Activated T-cell treated with anti-CD3 and anti-CD28 coated beads, Interleukin-2, amount 50 U/mL, for 1 hour (primary cell): ENCODE data around the gene ADARB2.
A peak's percentile ranks its signal among the peaks of the same experiment; 100 is the strongest.

Experiments used
- DNase-seq: peaks from one replicate; pipeline ENCODE4 v3.0.0-alpha.2; 2020

The ADARB2 gene

DNA sequence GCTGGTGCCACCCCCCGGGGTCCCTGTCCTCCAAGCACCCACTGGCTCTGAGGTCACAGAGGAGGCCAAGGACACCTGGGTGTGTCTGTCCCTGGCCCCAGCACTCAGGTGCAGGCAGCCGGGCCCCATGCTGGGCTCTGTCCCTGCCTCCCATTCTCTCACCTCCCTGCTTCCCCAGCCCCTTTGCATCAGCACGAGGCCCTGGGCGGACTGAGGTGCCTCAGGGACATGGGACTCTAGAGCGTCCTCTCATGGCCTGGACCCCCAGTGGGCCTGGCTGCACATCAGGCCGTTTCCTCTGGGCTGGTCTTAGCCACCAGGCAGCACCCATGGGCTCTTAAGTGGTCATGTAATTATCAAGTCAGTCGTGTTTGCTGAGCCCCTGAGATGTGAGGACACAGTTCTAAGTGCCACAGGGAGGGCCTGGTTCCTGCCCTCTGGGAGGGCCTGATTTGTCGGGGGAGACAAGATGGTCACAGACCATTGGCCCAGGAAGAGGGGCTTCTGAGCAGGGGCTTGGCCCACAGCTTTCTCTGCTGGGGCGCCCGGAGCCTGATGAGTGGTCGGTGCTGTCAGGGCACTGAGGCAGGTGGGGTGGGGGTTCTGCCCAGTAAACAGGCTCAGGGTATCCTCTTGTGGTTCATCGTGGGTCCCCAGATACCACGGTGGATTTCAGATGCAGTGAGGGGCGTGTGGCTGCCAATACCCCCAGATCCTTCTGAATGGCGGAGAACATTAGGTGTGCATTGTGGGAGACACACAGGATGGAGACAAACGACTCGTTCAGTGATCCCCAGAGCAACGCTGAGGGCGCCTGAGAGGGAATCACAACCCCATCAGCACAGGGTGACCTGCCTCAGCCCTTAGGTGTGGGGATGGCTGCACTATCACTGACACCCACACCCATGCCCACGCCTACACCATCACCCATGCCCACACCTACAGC, 528.7 kb downstream of the ADARB2 start:
- no peak for DNase-seq

DNA sequence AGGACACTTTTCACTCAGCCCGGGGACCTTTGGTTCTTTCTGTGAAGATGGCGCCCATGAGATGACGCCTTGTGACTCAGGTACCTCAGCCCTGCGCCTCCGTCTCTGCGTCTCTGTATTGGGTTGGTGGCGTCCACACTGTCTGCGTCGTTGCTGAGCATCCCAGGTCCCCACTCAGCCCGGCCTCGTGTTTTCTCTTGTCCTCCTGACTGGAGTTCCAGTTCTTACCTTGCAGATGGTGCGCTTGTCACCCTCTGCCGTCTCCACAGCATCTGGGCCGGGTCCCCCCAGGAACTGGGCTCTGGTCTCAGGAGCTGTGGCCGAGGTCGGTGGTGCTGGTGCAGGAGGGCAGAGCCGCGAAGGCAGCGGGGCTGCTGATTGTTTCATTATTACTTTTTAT, 530.7 kb downstream of the ADARB2 start:
- DNase-seq = peak; percentile 14

DNA sequence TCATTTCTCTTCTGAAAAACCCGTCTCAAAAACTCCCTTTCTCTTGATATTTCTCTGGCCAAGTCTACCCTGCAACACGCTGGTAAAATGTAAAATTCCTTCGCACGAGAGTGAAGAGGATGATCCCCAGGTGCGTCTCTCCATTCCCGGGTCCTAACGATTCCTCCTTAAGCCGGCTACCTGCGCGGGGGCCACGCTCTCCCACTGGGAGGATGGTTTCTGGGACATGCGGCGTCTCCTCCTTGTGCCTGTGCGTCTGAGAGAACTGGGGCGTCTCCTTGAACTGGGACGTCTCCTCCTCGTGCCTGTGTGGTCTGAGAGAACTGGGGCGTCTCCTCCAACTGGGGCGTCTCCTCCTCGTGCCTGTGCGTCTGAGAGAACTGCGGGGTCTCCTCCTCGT, 531.2 kb downstream of the ADARB2 start:
- DNase-seq = no peak

DNA sequence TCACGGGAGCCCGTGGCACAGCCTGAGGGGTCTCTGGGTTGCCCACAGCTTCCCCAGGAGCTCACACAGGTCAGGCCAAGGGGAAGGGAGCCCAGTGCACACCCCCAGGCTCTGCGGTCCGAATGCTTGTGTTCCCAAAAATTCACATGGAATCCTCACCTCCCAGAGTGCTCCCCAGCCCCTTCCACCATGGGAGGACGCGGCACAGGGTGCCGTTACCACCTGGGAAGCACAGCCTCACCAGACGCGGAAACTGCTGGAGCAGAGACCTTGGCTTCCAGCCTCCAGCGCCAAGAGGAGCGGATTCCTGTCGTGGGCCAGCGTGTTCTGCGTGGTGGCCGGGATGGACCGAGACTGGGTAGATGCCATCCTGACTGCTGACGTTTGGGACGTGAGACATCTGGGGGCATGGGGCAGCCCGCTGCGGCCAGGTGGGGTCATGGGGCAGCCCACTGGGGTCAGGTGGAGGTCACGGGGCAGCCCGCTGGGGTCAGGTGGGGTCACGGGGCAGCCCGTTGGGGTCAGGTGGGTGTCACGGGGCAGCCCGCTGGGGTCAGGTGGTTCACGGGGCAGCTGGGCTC, 531.8 kb downstream of the ADARB2 start:
- no peak for DNase-seq

DNA sequence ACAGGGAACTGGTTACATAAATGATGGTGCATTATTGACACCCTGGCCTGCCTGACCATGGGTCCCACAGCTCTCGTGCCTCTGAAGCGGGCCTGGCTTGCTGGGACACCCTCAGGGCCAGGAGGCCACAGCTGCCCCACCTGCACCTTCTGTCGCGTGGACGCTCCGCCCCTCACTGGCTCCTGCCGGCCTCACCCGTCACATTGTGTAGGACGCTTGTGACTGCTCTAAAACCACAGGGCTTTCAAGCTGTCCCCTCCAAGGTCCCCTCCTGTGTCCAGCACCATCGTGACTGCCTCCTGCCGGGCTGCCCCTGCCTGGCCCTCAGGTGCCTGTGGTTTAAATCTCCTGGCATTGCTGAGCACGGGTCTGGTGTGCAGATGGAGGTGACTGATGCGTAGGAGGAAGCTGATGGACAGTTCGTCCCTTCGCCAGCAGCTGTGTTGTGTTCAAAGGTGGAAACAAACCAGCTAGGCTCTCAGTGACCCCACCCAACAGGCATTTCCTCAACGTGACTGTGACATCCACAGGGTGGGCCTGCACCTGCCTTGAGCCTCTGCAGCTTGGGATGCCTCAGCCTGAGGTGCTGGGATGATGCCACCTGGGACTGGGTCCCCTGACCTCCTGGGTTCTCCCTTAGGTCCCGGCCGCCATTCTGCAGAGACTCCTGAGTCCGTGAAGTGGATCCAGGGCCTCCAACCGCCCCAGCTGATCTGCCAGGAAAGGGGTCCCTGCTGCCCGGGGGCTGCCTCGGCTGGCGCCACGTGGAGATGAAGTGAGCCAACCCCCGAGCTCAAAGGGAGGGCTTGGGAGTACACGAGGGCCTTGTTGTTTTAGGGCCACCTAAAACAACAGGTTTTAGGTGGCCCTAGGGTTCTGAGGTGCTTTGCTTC, 532.6 kb downstream of the ADARB2 start:
- no peak for DNase-seq

DNA sequence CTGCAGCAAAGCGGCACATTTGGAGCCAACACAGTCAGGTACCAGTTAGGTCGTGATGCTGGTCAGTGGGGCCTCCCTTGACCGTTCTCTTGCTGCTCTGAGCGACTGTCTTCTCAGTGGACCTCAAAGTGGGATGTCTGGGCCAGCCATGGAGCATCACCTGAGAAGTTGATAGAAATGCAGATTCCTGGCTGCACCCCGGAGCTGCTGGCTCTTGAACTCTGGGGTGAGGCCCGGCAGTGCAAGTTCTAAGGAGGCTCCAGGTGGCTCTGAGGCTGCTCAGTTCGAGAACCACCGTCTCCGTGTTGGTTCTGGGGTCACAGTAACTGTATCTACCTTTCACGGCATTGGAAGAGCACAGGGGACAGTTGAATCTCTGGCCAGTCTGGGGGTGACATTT, 533.6 kb downstream of the ADARB2 start:
- no peak for DNase-seq

DNA sequence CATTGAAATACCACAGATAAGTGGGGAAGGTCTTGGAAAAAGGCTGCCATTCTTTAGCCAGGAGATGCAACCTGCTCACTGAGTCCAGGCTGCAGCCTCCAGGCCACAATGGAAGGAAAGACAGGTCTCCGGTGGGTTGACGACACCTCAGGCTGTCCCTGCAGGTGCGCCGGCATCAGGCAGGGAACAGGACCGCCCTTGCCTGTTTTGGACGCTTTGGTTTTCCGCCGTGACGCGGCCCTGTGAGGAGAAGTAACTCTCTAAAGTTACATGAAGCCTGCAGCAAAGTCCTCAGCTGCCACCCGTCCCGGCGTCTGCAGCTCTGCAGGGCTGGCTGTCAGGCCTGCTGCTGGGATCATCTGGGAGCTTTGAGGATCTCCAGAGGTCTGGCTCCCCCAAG, 534.1 kb downstream of the ADARB2 start:
- no peak for DNase-seq

DNA sequence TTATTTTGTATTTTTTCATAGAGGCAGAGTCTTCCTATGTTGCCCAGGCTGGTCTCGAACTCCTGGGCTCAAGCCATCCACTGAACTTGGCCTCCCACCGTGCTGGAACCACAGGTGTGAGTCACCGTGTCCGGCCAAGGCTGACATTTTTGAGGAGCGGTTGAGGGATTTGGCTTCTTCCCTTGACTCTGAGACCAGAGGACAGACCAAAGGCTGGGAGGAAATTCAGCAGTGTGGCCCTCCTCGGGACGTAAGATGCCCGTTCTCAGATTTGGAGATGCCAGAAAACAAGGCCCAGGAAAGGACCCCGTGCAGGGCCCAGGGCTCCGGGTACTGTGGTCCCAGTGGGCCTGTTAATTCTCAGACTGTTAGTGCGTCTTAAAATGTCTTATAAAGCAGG, 535.0 kb downstream of the ADARB2 start:
- no peak for DNase-seq

DNA sequence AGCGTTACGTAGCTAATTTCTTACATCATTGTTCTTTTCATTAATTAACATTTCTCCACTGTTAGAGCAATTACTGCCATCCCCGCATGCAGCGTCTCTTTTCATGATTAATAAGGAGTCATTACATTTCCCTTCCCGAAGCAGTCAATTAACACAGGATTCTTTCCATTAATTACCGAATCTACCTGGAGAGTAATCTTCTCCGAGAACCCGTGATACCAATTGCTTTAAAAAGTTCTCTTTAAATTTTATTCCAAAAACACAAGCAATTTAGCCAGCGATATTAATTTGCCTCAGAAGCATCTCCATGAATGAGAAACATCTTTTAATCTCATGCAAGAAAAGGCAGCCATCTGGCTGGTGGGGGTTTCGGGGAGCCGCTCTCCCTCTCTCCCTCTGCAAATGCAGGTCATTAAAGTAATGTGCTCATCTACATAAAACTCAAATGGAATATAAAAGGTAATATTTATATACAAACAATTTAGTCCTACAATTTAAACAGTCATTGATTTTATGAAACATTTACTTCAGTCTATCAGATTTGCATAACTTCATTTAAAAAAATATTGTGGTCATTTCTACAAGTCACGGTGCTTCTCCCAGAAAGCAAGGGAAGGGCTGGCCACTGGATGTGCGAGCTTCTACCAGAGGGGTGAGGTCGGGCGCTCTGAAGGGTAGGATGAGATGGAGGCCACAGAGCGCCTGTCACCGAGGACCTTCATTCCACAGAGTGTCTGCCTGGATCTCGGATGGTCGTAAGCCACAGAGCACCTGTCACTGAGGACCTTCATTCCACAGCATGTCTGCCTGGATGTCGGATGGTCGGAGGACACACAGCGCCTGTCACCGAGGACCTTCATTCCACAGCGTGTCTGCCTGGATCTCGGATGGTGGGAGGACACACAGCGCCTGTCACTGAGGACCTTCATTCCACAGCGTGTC, 536.2 kb downstream of the ADARB2 start:
- no peak for DNase-seq

DNA sequence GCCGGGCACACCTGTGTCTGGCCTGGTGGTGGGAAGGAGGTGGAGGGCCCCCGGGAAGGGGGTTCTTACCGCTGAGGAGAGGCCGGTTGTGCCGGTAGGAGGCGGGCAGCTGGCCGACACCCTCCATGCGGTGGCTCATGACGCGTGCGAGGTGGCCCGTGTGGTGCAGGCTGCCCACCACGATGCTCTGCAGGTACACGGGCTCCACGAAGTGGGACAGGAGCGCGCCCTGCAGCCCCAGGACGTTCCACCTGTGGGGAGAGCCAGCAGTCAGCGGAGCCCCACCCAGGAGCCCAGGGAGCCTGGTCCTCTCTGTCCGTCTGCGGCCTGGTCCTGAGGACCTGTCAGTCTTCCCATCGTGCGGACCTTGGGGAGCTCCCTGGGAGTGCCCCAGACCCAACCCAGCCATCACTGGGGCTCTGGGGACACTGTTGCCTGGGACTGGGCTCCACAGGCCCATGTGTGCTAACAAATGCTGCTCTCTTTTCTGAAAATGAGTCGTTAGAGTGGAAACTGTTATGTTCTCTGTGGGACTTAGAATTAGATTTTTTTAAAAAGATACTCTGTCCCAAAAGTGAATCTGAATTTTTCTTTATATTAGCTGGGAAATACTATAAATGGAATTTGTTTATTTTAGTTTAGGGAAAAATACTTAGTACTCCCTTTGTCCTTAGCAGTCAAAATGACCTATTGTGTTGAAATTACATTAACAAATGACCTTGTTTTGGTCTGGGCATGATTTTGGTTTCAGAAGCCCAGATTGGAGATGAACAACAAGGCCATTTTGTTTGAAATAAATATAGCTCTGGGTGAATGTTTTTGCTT, 537.2 kb downstream of the ADARB2 start:
- DNase-seq = no peak

DNA sequence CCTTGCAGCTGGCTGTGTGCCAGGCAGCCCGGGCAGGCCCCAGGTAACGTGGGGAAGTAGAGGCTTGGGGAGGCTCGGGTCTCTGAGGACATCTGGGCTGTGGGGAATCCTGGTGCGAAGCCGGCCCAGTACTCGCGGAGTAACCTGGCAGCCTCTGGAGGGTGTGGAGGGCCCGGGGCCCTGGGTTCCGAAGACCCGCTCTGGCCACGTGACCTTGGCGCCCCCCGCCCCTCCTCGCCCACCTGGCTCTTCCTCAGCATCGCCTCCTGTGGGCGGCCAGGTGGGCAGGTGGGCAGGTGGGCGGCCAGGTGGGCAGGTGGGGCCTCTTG, 538.0 kb downstream of the ADARB2 start:
- DNase-seq = no peak

DNA sequence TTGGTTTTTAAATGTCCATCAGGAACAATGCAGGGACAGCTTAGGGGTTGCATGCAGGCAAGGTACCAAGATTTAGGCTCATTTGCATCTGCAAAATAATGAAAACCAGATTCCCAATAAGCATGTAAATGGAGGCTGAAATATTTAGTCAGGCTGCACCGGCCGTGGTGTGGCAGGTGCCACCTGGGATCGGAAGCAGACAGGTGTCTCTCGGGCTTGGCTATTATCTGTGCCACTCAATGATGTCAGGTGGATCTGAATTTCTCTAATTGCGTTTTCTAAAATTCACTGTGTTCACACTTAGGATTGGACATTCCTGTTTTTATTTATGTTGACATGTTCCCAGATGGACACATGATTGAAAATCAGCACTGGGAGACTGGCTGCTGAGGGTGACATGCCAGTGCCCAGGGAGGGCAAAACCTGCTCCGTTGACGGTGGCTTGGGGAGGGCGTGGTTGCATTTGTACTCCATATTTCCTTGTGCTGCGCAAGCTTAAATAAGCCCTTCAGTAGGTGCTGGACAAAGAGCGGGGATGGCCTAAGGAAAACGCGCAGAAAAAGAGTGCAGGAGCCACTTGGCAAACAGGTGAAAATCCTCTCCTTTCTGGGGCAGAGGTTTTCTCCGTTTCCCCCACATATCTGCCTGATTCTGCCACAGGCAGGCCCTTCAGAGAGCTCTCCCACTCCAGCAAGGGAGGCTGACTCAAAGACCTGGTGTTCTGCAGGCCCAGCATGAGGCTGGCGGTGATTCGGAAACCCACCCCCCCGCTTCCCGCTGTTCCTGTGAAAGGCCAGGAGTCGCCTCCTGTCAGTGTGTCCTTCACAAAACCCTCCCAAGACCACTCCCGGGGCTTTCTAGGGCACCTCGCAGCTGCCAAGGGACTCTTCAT, 538.6 kb downstream of the ADARB2 start:
- no peak for DNase-seq

DNA sequence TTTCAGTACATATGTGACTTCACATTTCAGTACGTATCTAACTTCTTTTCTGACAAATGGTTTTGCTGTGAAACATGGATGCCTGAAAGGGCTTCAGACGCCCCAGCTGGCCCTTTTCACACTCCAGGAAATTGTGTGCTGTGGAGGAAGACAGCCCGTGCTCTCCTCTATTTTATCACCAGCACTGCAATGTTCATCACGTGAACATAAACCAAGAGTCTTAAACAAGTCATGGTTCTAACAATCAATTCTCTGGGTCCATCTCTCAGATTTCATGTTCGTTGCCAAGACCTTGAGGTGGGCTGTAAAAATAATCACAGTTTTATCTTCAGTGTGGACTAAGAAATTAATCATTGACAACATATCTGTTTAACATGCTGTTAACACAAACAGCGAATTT, 539.9 kb downstream of the ADARB2 start:
- no peak for DNase-seq

DNA sequence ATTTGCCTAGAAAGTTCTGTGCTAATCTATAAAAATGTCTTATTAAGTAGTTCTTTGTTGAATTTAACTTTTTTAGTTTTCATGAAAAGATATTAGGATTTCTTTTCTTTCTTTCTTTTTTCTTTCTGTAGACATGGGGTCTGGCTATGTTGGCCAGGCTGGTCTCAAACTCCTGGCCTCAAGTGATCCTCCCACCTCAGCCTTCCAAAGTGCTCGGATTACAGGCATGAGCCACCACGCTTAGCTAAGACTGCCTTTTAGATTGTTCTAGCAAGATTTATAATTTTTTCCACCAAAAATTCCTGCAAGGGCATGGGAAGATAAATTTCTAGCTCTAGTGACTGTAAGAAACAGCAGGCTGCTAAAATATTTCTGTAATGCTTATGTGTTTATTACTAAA, 540.7 kb downstream of the ADARB2 start:
- no peak for DNase-seq

DNA sequence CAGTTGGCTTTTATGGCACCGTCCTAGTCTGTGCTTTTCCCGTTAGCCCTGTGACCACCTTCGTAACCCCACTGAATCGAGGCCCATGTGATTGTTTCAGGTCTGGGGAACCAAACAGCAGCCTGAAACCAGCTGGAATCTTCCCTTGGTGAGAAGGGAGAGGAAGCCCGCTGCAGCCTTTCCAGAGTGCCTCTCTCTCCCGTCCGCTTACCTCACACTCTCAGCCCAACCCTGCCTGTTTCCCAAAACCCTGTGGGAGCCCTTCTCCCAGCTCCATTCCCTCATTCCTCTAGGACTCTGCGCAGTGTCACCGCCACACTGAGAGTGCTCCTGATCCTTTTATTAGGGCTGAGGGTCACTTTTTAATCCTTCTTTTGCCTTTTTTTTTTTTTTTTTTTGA, 541.5 kb downstream of the ADARB2 start:
- no peak for DNase-seq

DNA sequence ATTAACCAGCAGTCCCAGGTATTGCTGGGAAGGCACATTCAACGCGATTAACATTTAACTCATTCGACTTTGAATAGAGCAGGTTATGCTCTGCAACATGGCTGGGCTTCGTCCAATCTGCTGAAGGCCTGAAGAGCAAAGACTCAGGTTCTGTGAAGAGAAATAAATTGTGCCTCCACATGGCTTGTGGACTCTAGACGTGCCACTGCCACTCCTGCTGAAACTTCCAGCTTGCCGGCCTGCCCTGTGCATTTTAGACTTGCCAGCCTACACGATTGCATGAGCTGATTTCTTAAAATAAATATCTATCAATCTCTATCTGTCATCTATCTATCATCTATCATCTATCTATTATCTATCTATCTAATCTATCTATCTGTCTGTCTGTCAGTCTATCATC, 543.2 kb downstream of the ADARB2 start:
- no peak for DNase-seq

DNA sequence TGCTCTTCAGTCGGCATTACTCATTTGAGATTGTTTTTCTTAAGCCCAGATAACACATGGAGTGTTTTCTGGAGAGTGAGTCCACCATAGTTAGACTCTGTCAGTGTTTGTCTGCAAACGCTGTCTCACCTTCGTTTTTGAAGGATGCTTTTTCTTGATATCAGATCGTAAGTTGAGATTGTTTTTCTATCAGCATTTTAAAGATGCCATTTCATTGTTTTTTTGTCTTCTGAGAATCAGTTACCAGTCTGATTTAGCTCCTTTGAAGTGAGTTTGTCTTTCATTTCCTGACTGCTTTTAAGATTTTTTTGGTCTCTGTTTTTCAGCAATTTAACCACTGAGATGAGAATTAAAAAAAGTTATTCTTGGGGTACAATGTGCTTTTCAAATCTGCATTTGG, 543.8 kb downstream of the ADARB2 start:
- no peak for DNase-seq

DNA sequence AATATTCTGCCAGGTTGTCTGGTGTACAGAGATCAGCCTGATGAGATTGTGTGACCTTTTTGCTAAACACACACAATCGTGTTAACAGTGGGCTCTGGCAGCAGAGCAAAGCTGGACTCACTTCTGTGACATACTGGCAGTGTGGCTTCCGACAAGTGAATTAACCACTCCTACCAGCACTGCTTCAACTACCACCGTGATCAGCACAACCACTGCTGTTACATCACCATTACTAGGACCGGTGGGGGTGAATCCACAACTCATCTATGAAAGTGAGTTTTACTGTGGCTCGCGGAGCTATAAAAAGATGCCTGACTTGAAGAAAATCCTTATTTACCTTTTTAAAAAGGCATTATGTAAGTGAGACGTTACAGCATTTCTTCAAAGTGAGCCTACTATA, 545.6 kb downstream of the ADARB2 start:
- no peak for DNase-seq

DNA sequence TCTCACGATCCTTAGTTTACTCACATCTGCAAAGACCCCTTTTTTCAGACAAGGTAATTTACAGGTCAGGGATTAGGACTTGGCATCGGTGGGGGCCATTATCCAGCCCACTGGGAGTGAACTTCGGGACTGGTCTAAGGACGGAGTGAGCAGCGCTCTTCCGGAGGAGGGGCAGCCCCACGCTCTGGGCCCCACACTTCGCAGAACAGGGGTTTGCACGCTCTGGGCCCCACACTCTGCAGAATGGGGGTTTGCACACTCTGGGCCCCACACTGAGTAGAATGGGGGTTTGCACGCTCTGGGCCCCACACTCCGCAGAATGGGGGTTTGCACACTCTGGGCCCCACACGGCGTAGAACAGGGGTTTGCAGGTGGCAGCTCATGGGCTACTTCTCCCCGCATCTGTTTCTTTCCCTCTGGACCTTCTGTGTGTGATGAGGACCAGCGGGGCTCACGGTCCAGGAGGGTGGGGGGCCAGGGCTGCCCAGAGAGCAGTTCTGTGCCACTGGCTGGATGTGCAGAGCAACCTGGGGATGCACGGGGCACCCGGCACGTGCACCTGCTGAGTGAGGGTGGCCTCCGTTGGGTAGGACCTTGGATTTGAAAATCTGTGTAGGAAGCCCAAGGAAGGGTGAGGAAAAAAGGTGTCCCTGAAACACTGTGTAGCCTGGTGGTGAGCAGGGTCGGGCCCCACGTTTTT, 546.4 kb downstream of the ADARB2 start:
- no peak for DNase-seq

DNA sequence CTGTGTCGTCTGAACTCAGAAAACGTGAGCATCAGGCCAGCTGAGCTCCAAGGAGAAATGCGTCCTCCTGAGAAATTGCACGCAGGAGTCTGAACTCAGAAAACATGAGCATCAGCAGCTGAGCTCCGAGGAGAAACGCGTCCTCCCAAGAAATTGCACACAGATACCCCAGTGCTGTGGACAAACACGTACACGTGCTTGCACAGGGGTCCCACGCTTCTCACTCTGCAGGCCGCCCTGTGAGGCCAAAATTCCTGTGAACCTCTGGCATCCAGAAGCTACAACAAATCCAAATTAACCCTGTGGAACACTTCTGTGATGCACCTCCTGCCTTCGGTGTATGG, 547.3 kb downstream of the ADARB2 start:
- DNase-seq = no peak
